A673 (cell line): ENCODE measurements around the gene MMP24OS. TPM values are rescaled to one million over a fixed set of nuclear protein-coding genes. Genes with fewer than 3 reads are reported as not detected.

Experiments
- BruUV-seq: library from RNA; stranded (reverse); fragments of 400-500 nt; replicated peaks from 2 replicates; lab custom pipeline; 2021; lab: Mats Ljungman, UMichigan
- CTCF ChIA-PET: fragments of 300-600 bp; sonication (Branson Sonifier 250); formaldehyde crosslinking; loops from one replicate; lab custom pipeline; 2022; ENCODE audit warnings: antibody characterized with exemption; lab: Charles Lee
- POLR2A ChIA-PET: fragments of 300-600 bp; sonication (Branson Sonifier 250); formaldehyde crosslinking; loops from one replicate; lab custom pipeline; 2022; ENCODE audit warnings: antibody characterized with exemption; ENCODE audit not compliant: low non-redundant PET; lab: Charles Lee
- DNase-seq: peaks from one replicate; pipeline ENCODE4 v3.0.0-alpha.2; 2015; ENCODE audit warnings: low spot score
- H3K27ac ChIP-seq: fragments of 200-600 bp; sonication (generic); 2 replicates; pipeline ENCODE4 v1.5.1; 2016; ENCODE audit warnings: mixed run types, low read depth, mild to moderate bottlenecking, mixed read lengths, antibody characterized with exemption, low read length; ENCODE audit not compliant: poor library complexity, severe bottlenecking
- H3K27me3 ChIP-seq: fragments of 200-600 bp; sonication (generic); replicated peaks from 2 replicates; pipeline ENCODE4 v1.6.1; 2017; ENCODE audit warnings: mixed run types, low read depth, mild to moderate bottlenecking, mixed read lengths, antibody characterized with exemption, low read length; ENCODE audit not compliant: insufficient read depth, poor library complexity
- H3K36me3 ChIP-seq: fragments of 200-600 bp; sonication (generic); 2 replicates; pipeline ENCODE4 v1.6.1; 2016; ENCODE audit warnings: mixed run types, mild to moderate bottlenecking, mixed read lengths, antibody characterized with exemption, low read length; ENCODE audit not compliant: insufficient read depth, poor library complexity, severe bottlenecking
- H3K4me1 ChIP-seq: fragments of 200-600 bp; sonication (generic); 2 replicates; pipeline ENCODE4 v1.6.1; 2017; ENCODE audit warnings: mixed run types, mild to moderate bottlenecking, mixed read lengths, antibody characterized with exemption, low read length; ENCODE audit not compliant: insufficient read depth, poor library complexity, severe bottlenecking
- H3K4me3 ChIP-seq: fragments of 200-600 bp; sonication (generic); 2 replicates; pipeline ENCODE4 v1.5.1; 2016; ENCODE audit warnings: low read depth, mixed run types, mild to moderate bottlenecking, mixed read lengths, low read length; ENCODE audit not compliant: poor library complexity, severe bottlenecking
- H3K9me3 ChIP-seq: fragments of 200-600 bp; sonication (generic); 2 replicates; pipeline ENCODE4 v1.6.1; 2016; ENCODE audit warnings: mixed run types, low read depth, mild to moderate bottlenecking, mixed read lengths, antibody characterized with exemption, low read length; ENCODE audit not compliant: poor library complexity, severe bottlenecking
- CTCF ChIP-seq: fragments of 300-800, 200-600 bp; sonication (generic); conservative IDR thresholded peaks from 2 replicates; pipeline ENCODE4 v1.5.1; 2017; ENCODE audit warnings: low read depth, mild to moderate bottlenecking, antibody characterized with exemption, low read length, moderate library complexity, mixed read lengths
- EZH2 ChIP-seq: fragments of 200-600 bp; sonication (generic); IDR thresholded peaks from 2 replicates; pipeline ENCODE4 v1.6.1; 2017; ENCODE audit warnings: borderline replicate concordance, low read depth, mild to moderate bottlenecking, mixed read lengths, antibody characterized with exemption, low read length; ENCODE audit not compliant: poor library complexity, severe bottlenecking
- intact Hi-C: fragments of 100-400 bp; cut with micrococcal nuclease; formaldehyde crosslinking; loops from one replicate; pipeline ENCODE4 v1.10.0; 2022; ENCODE audit not compliant: unreplicated experiment
- total RNA-seq: library from RNA; stranded (reverse); gene quantifications from 2 replicates; pipeline ENCODE4 v1.2.3, GENCODE V29; 2021

Gene MMP24OS
- total RNA-seq, 1 experiment from 2014 or later: 26.2 TPM

GRCh38 chr20:35285806-35286076 is 7.8 kb upstream of the MMP24OS start:
- intact Hi-C loops: no loop called here
- no peak overlapping the region for H3K27ac ChIP-seq
- H3K9me3 ChIP-seq: no peaks in the 10 kb centered on the region
- peaks cover 7% of the 10 kb centered on the region for H3K4me1 ChIP-seq
- CTCF ChIA-PET: no interaction called here
- BruUV-seq: no TSS peak
- DNase-seq: no peak
- no peak for TF ChIP-seq CTCF
- no peak for TF ChIP-seq EZH2
- POLR2A ChIA-PET: no interaction called here
- H3K4me3 ChIP-seq: no peak overlapping the region
- H3K27me3 ChIP-seq: no peaks in the 10 kb centered on the region
- H3K36me3 ChIP-seq: peaks cover 12% of the 10 kb centered on the region

DNA sequence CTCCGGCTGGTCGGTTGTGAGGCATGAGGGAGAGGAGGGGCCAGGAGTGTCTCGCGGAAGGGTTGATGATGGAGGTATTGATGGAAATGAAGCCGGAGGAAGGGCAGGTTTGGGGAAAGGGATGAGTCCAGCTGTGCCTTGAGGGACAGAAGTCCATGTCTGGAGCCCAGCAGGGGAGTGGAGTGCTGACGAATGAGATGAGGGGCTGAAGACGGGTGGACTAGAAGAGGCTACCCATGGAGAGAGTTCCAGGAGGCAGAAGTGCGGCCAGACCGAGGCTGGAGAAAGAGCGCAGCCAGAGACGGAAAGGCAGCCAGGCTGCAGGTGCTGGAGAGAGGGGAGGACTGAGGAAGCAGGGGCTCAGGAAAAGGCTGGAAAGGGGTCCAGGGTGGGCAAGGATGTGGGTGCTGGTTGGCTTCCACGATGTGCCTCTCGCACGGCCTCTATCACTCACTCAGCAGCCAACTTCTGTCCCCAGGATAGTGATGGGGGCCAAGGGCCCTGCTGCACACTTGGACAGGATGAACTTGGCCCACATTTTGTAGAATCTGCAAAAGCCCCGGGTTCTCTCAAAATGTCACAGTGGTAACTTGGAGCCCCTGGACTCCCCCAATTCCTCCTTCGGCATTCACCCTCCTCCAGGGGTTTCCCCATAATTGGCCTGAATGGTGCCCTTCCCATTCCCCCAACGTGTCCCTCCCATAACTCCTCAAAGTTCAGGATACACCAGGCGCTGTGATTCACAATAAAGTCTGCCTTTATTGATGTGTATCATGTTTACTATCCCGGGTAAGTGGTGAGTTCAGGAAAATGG is 7.3 kb upstream of the MMP24OS start:
- Histone ChIP-seq H3K36me3 (peaks cover 17% of the 10 kb centered on the region), H3K27me3 (no peaks in the 10 kb centered on the region), H3K4me1 (peaks cover 7% of the 10 kb centered on the region), H3K27ac (peak overlapping the region; percentile 74), H3K4me3 (peak overlapping the region; percentile 88), H3K9me3 (no peaks in the 10 kb centered on the region)
- TF ChIP-seq CTCF (no peak), EZH2 (no peak)
- POLR2A ChIA-PET: interaction anchor here (0.5 to 0.6 kb wide), 2 partner anchors 386 to 1287 kb away, joined by 3 to 12 read pairs; no protein-coding TSS in a partner anchor
- CTCF ChIA-PET: interaction anchor here (0.6 to 1.5 kb wide), 2 partner anchors 18 to 140 kb away, joined by 4 to 10 read pairs; no protein-coding TSS in a partner anchor
- BruUV-seq: TSS peak; percentile 69
- intact Hi-C loops: no loop called here
- DNase-seq: no peak

DNA sequence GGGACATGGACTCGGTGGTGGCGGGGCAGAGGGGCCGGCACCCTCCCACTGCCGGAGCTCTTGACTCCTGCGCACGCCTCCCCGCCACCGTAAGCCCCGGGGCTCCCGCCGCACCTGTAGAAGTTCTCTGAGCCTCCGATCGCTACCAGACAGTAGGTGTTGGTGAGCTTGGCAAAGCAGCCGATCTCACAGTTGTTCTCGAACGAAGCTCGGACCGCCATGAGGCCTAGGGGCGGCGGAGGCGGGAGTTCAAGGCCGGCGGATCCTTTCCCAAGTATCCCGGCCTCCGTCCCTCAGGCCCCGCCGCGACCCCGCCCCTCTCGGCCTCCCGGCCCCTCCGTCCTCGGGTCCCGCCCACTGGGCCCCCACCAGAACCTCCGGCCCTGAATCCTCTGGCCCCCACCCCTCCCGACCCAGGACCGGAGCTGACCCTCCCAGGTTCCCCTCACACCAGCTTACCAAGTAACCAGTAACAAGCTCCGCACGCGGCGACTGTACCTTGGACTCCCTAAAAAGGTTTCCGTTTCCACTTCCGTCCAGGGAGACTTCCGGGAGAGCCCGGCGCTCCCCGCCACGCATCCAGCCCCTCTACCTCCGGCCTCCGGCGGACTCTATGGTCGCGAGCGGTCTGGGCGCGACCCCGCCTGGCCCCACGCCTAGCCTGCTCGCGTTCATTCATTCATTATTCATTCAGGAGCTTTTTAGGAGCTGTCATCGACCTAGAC is 6.5 kb upstream of the MMP24OS start, which contains the start of gene EIF6:
TSS of gene EIF6 (minus strand) at position 506 of the 725 bp plus-strand sequence. CDS start at position 221, 285 bp downstream.
- intact Hi-C loops: no loop called here

More for the DNA sequence above, 6.5 kb upstream of the MMP24OS start, which contains the start of gene EIF6:
- H3K27ac ChIP-seq: peak within 1 kb of the TSS; percentile 74
- H3K36me3 ChIP-seq: peaks cover 25% of the 10 kb centered on the region
- peaks cover 7% of the 10 kb centered on the region for H3K4me1 ChIP-seq
- ChIA-PET CTCF (interaction anchor here (0.6 to 1.5 kb wide), 3 partner anchors 19 to 139 kb away, joined by 3 to 10 read pairs (median 4); no protein-coding TSS in a partner anchor), POLR2A (interaction anchor here (0.5 to 0.6 kb wide), 2 partner anchors 387 to 1288 kb away, joined by 3 to 12 read pairs; no protein-coding TSS in a partner anchor)
- peak; percentile 91 for DNase-seq
- no peaks in the 10 kb centered on the region for H3K9me3 ChIP-seq
- H3K4me3 ChIP-seq: peak within 1 kb of the TSS; percentile 88
- no peak for TF ChIP-seq EZH2
- TF ChIP-seq CTCF: no peak
- BruUV-seq: no TSS peak
- H3K27me3 ChIP-seq: no peaks in the 10 kb centered on the region
